Measurements from ENCODE around the gene UQCRHL.
"Not testable (repeated sequence)": the region's sequence is repeated elsewhere in the genome, so short reads cannot be mapped to it uniquely, and the experiment has no call there.

The UQCRHL gene

GRCh38 chr1:15838721-15839120 lies 31.3 kb upstream of the UQCRHL start:
- peaks cover 37% of the 10 kb centered on the region for H3F3A ChIP-seq (ENCODE audit: control insufficient read depth, insufficient read depth)
- H3K9me2 ChIP-seq (replicated peaks; ENCODE audit: control insufficient read depth, low read length) = no peaks in the 10 kb centered on the region
- no peaks in the 10 kb centered on the region for H3K9me3 ChIP-seq (ENCODE audit: control insufficient read depth, insufficient read depth, low read length)
- no peak for TF ChIP-seq CTCF (IDR thresholded peaks at IDR 0.05; ENCODE audit: low read depth, low read length, poor library complexity, severe bottlenecking)
- TF ChIP-seq EZH2phosphoT487 (IDR thresholded peaks at IDR 0.05; ENCODE audit: borderline replicate concordance, low read length) = no peak
- H3K4me2 ChIP-seq (ENCODE audit: low read length) = no peak overlapping the region
- no peaks in the 10 kb centered on the region for H3K27me3 ChIP-seq (ENCODE audit: control insufficient read depth, low read length)
- no peak overlapping the region for H3K4me3 ChIP-seq (ENCODE audit: low read length)
- H3K36me3 ChIP-seq (ENCODE audit: control insufficient read depth, low read length) = peaks cover 5% of the 10 kb centered on the region
- peaks cover 33% of the 10 kb centered on the region for H3K79me2 ChIP-seq (ENCODE audit: control insufficient read depth, low read length)
- no peaks in the 10 kb centered on the region for H4K20me1 ChIP-seq (ENCODE audit: control insufficient read depth, insufficient read depth, low read depth, low read length)
- peaks cover 57% of the 10 kb centered on the region for H3K4me1 ChIP-seq (ENCODE audit: control insufficient read depth, low read length)
- H3K27ac ChIP-seq (ENCODE audit: low read depth, low read length) = no peak overlapping the region

- no peaks in the 10 kb centered on the region for H4K20me1 ChIP-seq (ENCODE audit: control insufficient read depth, insufficient read depth, low read depth, low read length)
- no peaks in the 10 kb centered on the region for H3K27me3 ChIP-seq (ENCODE audit: control insufficient read depth, low read length)
- TF ChIP-seq EZH2phosphoT487 (IDR thresholded peaks at IDR 0.05; ENCODE audit: borderline replicate concordance, low read length) (no peak), CTCF (IDR thresholded peaks at IDR 0.05; ENCODE audit: low read depth, low read length, poor library complexity, severe bottlenecking) (no peak)
- peaks cover 32% of the 10 kb centered on the region for H3F3A ChIP-seq (ENCODE audit: control insufficient read depth, insufficient read depth)
- no peak overlapping the region for H3K27ac ChIP-seq (ENCODE audit: low read depth, low read length)
- H3K36me3 ChIP-seq (ENCODE audit: control insufficient read depth, low read length) = peaks cover 5% of the 10 kb centered on the region
- no peak overlapping the region for H3K4me3 ChIP-seq (ENCODE audit: low read length)
- H3K4me1 ChIP-seq (ENCODE audit: control insufficient read depth, low read length) = peaks cover 54% of the 10 kb centered on the region
- H3K79me2 ChIP-seq (ENCODE audit: control insufficient read depth, low read length) = peaks cover 41% of the 10 kb centered on the region
- peak overlapping the region; percentile 90 for H3K4me2 ChIP-seq (ENCODE audit: low read length)
- no peaks in the 10 kb centered on the region for H3K9me3 ChIP-seq (ENCODE audit: control insufficient read depth, insufficient read depth, low read length)
- H3K9me2 ChIP-seq (replicated peaks; ENCODE audit: control insufficient read depth, low read length) = no peaks in the 10 kb centered on the region
These were observed 30.5 kb upstream of the UQCRHL start for GRCh38 chr1:15837931-15838330.

GRCh38 chr1:15836772-15837669 lies 29.6 kb upstream of the UQCRHL start:
- Histone ChIP-seq H3F3A (ENCODE audit: control insufficient read depth, insufficient read depth) (peaks cover 27% of the 10 kb centered on the region), H3K36me3 (ENCODE audit: control insufficient read depth, low read length) (peaks cover 5% of the 10 kb centered on the region), H3K4me2 (ENCODE audit: low read length) (peak overlapping the region; percentile 90), H3K9me2 (replicated peaks; ENCODE audit: control insufficient read depth, low read length) (no peaks in the 10 kb centered on the region), H3K4me3 (ENCODE audit: low read length) (peak overlapping the region; percentile 75), H3K27me3 (ENCODE audit: control insufficient read depth, low read length) (no peaks in the 10 kb centered on the region), H3K9me3 (ENCODE audit: control insufficient read depth, insufficient read depth, low read length) (no peaks in the 10 kb centered on the region), H4K20me1 (ENCODE audit: control insufficient read depth, insufficient read depth, low read depth, low read length) (no peaks in the 10 kb centered on the region), H3K79me2 (ENCODE audit: control insufficient read depth, low read length) (peaks cover 47% of the 10 kb centered on the region), H3K4me1 (ENCODE audit: control insufficient read depth, low read length) (peaks cover 54% of the 10 kb centered on the region), H3K27ac (ENCODE audit: low read depth, low read length) (peak overlapping the region; percentile 89)
- TF ChIP-seq CTCF (IDR thresholded peaks at IDR 0.05; ENCODE audit: low read depth, low read length, poor library complexity, severe bottlenecking) (no peak), EZH2phosphoT487 (IDR thresholded peaks at IDR 0.05; ENCODE audit: borderline replicate concordance, low read length) (no peak)

- H3K27me3 ChIP-seq (ENCODE audit: control insufficient read depth, low read length); H4K20me1 ChIP-seq (ENCODE audit: control insufficient read depth, insufficient read depth, low read depth, low read length); H3K9me3 ChIP-seq (ENCODE audit: control insufficient read depth, insufficient read depth, low read length); H3K9me2 ChIP-seq (replicated peaks; ENCODE audit: control insufficient read depth, low read length); H3K36me3 ChIP-seq (ENCODE audit: control insufficient read depth, low read length): not testable (repeated sequence)
- Histone ChIP-seq H3K4me3 (ENCODE audit: low read length) (peak overlapping the region; percentile 75), H3K27ac (ENCODE audit: low read depth, low read length) (peak overlapping the region; percentile 89), H3K4me2 (ENCODE audit: low read length) (peak overlapping the region; percentile 90), H3K79me2 (ENCODE audit: control insufficient read depth, low read length) (peaks cover 49% of the 10 kb centered on the region), H3F3A (ENCODE audit: control insufficient read depth, insufficient read depth) (peaks cover 27% of the 10 kb centered on the region), H3K4me1 (ENCODE audit: control insufficient read depth, low read length) (peaks cover 55% of the 10 kb centered on the region)
These were observed 29.0 kb upstream of the UQCRHL start for GRCh38 chr1:15836511-15836771.
